ENCODE data around the gene FOXG1. TPM values are rescaled to one million over a fixed set of nuclear protein-coding genes. Genes with fewer than 3 reads are reported as not detected.

FOXG1 gene
- total RNA-seq, 1 donor from 2014 or later: 0.18 TPM

- H3K9me3 ChIP-seq (ENCODE audit: insufficient read depth, low read depth, low read length): no peaks in the 10 kb centered on the region
- peaks cover 58% of the 10 kb centered on the region for H3K79me2 ChIP-seq (ENCODE audit: insufficient read depth, low read length)
- TF ChIP-seq, protein P1, sequence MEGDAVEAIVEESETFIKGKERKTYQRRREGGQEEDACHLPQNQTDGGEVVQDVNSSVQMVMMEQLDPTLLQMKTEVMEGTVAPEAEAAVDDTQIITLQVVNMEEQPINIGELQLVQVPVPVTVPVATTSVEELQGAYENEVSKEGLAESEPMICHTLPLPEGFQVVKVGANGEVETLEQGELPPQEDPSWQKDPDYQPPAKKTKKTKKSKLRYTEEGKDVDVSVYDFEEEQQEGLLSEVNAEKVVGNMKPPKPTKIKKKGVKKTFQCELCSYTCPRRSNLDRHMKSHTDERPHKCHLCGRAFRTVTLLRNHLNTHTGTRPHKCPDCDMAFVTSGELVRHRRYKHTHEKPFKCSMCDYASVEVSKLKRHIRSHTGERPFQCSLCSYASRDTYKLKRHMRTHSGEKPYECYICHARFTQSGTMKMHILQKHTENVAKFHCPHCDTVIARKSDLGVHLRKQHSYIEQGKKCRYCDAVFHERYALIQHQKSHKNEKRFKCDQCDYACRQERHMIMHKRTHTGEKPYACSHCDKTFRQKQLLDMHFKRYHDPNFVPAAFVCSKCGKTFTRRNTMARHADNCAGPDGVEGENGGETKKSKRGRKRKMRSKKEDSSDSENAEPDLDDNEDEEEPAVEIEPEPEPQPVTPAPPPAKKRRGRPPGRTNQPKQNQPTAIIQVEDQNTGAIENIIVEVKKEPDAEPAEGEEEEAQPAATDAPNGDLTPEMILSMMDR (IDR thresholded peaks at IDR 0.05; ENCODE audit: insufficient read depth, low read depth, low read length): no peak
- TF ChIP-seq EZH2 (IDR thresholded peaks at IDR 0.05; ENCODE audit: insufficient read depth, low read length): no peak
- Mint-ChIP-seq H3K9me3 (ENCODE audit: unreplicated experiment) (no peaks in the 10 kb centered on the region), H3K4me1 (ENCODE audit: low read depth, unreplicated experiment) (peaks cover 4% of the 10 kb centered on the region), H3K27ac (ENCODE audit: unreplicated experiment) (no peak overlapping the region), H3K27me3 (ENCODE audit: low read depth, unreplicated experiment) (peaks cover 66% of the 10 kb centered on the region), H3K36me3 (ENCODE audit: low read depth, unreplicated experiment) (no peaks in the 10 kb centered on the region), H3K4me3 (ENCODE audit: unreplicated experiment) (no peak overlapping the region)
- no peak for FAIRE-seq
- no peak for DNase-seq (ENCODE audit: low read depth)
- H3K4me2 ChIP-seq (ENCODE audit: low read length): peak overlapping the region; percentile 91
- peaks cover 48% of the 10 kb centered on the region for H3K27me3 ChIP-seq (ENCODE audit: insufficient read depth, low read length)
- no peak overlapping the region for H3K27ac ChIP-seq (ENCODE audit: low read depth, low read length)
- H3K4me3 ChIP-seq (ENCODE audit: insufficient read depth, low read depth, low read length): no peak overlapping the region
- peaks cover 6% of the 10 kb centered on the region for H3K4me1 ChIP-seq (ENCODE audit: insufficient read depth, low read length)
- no peaks in the 10 kb centered on the region for H3K36me3 ChIP-seq (ENCODE audit: insufficient read depth, low read length)
- no peaks in the 10 kb centered on the region for H4K20me1 ChIP-seq (ENCODE audit: insufficient read depth, low read length)
- H2AFZ ChIP-seq (ENCODE audit: low read depth, low read length): no peak overlapping the region
- no peak overlapping the region for H3K9ac ChIP-seq (ENCODE audit: low read length)
Observed at GRCh38 chr14:28783664-28784063, 17.1 kb downstream of the FOXG1 start.

- Mint-ChIP-seq H3K4me3 (ENCODE audit: unreplicated experiment) (peak overlapping the region; percentile 87), H3K36me3 (ENCODE audit: low read depth, unreplicated experiment) (no peaks in the 10 kb centered on the region), H3K4me1 (ENCODE audit: low read depth, unreplicated experiment) (peaks cover 4% of the 10 kb centered on the region), H3K27ac (ENCODE audit: unreplicated experiment) (peak overlapping the region; percentile 42), H3K9me3 (ENCODE audit: unreplicated experiment) (no peaks in the 10 kb centered on the region), H3K27me3 (ENCODE audit: low read depth, unreplicated experiment) (peaks cover 59% of the 10 kb centered on the region)
- Histone ChIP-seq H3K9me3 (ENCODE audit: insufficient read depth, low read depth, low read length) (no peaks in the 10 kb centered on the region), H3K27me3 (ENCODE audit: insufficient read depth, low read length) (peaks cover 43% of the 10 kb centered on the region), H4K20me1 (ENCODE audit: insufficient read depth, low read length) (no peaks in the 10 kb centered on the region), H3K36me3 (ENCODE audit: insufficient read depth, low read length) (no peaks in the 10 kb centered on the region), H3K4me1 (ENCODE audit: insufficient read depth, low read length) (peaks cover 6% of the 10 kb centered on the region), H3K4me2 (ENCODE audit: low read length) (peak overlapping the region; percentile 91), H3K4me3 (ENCODE audit: insufficient read depth, low read depth, low read length) (peak overlapping the region; percentile 64), H3K27ac (ENCODE audit: low read depth, low read length) (no peak overlapping the region), H3K9ac (ENCODE audit: low read length) (peak overlapping the region; percentile 64), H2AFZ (ENCODE audit: low read depth, low read length) (peak overlapping the region; percentile 77), H3K79me2 (ENCODE audit: insufficient read depth, low read length) (peaks cover 55% of the 10 kb centered on the region)
- no peak for FAIRE-seq
- TF ChIP-seq EZH2 (IDR thresholded peaks at IDR 0.05; ENCODE audit: insufficient read depth, low read length): no peak
- TF ChIP-seq, protein P1 (IDR thresholded peaks at IDR 0.05; ENCODE audit: insufficient read depth, low read depth, low read length): no peak
- DNase-seq (ENCODE audit: low read depth): no peak
Observed at GRCh38 chr14:28784096-28785048, 17.8 kb downstream of the FOXG1 start.

All from astrocyte (in vitro differentiated cells and primary cell).